ENCODE results near the gene MEGF11.

The MEGF11 gene

GRCh38 chr15:66053991-66054390 is 199.6 kb downstream of the MEGF11 start:
- Histone ChIP-seq H2BK5ac (ENCODE audit: low read length) (no peak overlapping the region), H4K8ac (ENCODE audit: low read depth, low read length) (no peak overlapping the region), H3K79me2 (ENCODE audit: control insufficient read depth, insufficient read depth, low read length) (no peaks in the 10 kb centered on the region), H3K4me3 (ENCODE audit: low read length) (no peak overlapping the region), H3K36me3 (ENCODE audit: control insufficient read depth, insufficient read depth, low read length) (no peaks in the 10 kb centered on the region), H4K5ac (ENCODE audit: low read length) (no peak overlapping the region), H3K18ac (ENCODE audit: low read length) (no peak overlapping the region), H3K4me2 (ENCODE audit: low read length) (no peak overlapping the region), H2BK120ac (ENCODE audit: low read depth, low read length) (no peak overlapping the region), H2BK15ac (replicated peaks; ENCODE audit: low read depth) (no peak overlapping the region), H3K56ac (ENCODE audit: low read length) (no peak overlapping the region), H3K4me1 (ENCODE audit: control insufficient read depth, low read depth, low read length) (no peaks in the 10 kb centered on the region), H3K4ac (ENCODE audit: low read depth, low read length) (no peak overlapping the region), H3K27ac (ENCODE audit: low read depth, low read length) (no peak overlapping the region), H3K79me1 (ENCODE audit: low read length) (no peaks in the 10 kb centered on the region), H3K27me3 (ENCODE audit: insufficient read depth, low read length, poor library complexity) (no peaks in the 10 kb centered on the region), H3K9ac (ENCODE audit: low read length) (no peak overlapping the region), H3K23ac (ENCODE audit: low read length) (no peak overlapping the region), H2AK5ac (ENCODE audit: low read length) (no peak overlapping the region)
- DNase-seq, result no peak
- WGBS (ENCODE audit: extremely low coverage, insufficient coverage, low lambda C conversion rate), result no CpG with 5 or more reads among the region's 3 CpGs

- no CpG with 5 or more reads among the region's 7 CpGs for WGBS (ENCODE audit: extremely low coverage, insufficient coverage, low lambda C conversion rate)
- Histone ChIP-seq H2AK5ac (ENCODE audit: low read length) (no peak overlapping the region), H3K79me1 (ENCODE audit: low read length) (no peaks in the 10 kb centered on the region), H3K4me2 (ENCODE audit: low read length) (no peak overlapping the region), H3K4ac (ENCODE audit: low read depth, low read length) (no peak overlapping the region), H3K36me3 (ENCODE audit: control insufficient read depth, insufficient read depth, low read length) (no peaks in the 10 kb centered on the region), H3K79me2 (ENCODE audit: control insufficient read depth, insufficient read depth, low read length) (no peaks in the 10 kb centered on the region), H4K8ac (ENCODE audit: low read depth, low read length) (no peak overlapping the region), H4K5ac (ENCODE audit: low read length) (no peak overlapping the region), H2BK120ac (ENCODE audit: low read depth, low read length) (no peak overlapping the region), H2BK15ac (replicated peaks; ENCODE audit: low read depth) (no peak overlapping the region), H3K27me3 (ENCODE audit: insufficient read depth, low read length, poor library complexity) (no peaks in the 10 kb centered on the region), H3K27ac (ENCODE audit: low read depth, low read length) (no peak overlapping the region), H3K4me1 (ENCODE audit: control insufficient read depth, low read depth, low read length) (no peaks in the 10 kb centered on the region), H3K4me3 (ENCODE audit: low read length) (no peak overlapping the region), H2BK5ac (ENCODE audit: low read length) (no peak overlapping the region), H3K56ac (ENCODE audit: low read length) (no peak overlapping the region), H3K23ac (ENCODE audit: low read length) (no peak overlapping the region), H3K18ac (ENCODE audit: low read length) (no peak overlapping the region), H3K9ac (ENCODE audit: low read length) (no peak overlapping the region)
- DNase-seq, result no peak
Observed at GRCh38 chr15:66051833-66052232, 201.7 kb downstream of the MEGF11 start.

- no peak overlapping the region for H2BK120ac ChIP-seq (ENCODE audit: low read depth, low read length)
- no peaks in the 10 kb centered on the region for H3K79me1 ChIP-seq (ENCODE audit: low read length)
- H3K79me2 ChIP-seq (ENCODE audit: control insufficient read depth, insufficient read depth, low read length), result no peaks in the 10 kb centered on the region
- no peak overlapping the region for H3K4ac ChIP-seq (ENCODE audit: low read depth, low read length)
- no peak overlapping the region for H3K18ac ChIP-seq (ENCODE audit: low read length)
- H4K8ac ChIP-seq (ENCODE audit: low read depth, low read length), result no peak overlapping the region
- H3K4me2 ChIP-seq (ENCODE audit: low read length), result no peak overlapping the region
- no peaks in the 10 kb centered on the region for H3K4me1 ChIP-seq (ENCODE audit: control insufficient read depth, low read depth, low read length)
- WGBS (ENCODE audit: extremely low coverage, insufficient coverage, low lambda C conversion rate), result no CpG with 5 or more reads among the region's 5 CpGs
- no peaks in the 10 kb centered on the region for H3K27me3 ChIP-seq (ENCODE audit: insufficient read depth, low read length, poor library complexity)
- no peak overlapping the region for H4K5ac ChIP-seq (ENCODE audit: low read length)
- no peak overlapping the region for H2BK5ac ChIP-seq (ENCODE audit: low read length)
- H2AK5ac ChIP-seq (ENCODE audit: low read length), result no peak overlapping the region
- H2BK15ac ChIP-seq (replicated peaks; ENCODE audit: low read depth), result no peak overlapping the region
- H3K27ac ChIP-seq (ENCODE audit: low read depth, low read length), result no peak overlapping the region
- H3K36me3 ChIP-seq (ENCODE audit: control insufficient read depth, insufficient read depth, low read length), result no peaks in the 10 kb centered on the region
- no peak overlapping the region for H3K4me3 ChIP-seq (ENCODE audit: low read length)
- H3K23ac ChIP-seq (ENCODE audit: low read length), result no peak overlapping the region
- DNase-seq, result no peak
- no peak overlapping the region for H3K56ac ChIP-seq (ENCODE audit: low read length)
- H3K9ac ChIP-seq (ENCODE audit: low read length), result no peak overlapping the region
Observed at GRCh38 chr15:66050264-66050663, 203.3 kb downstream of the MEGF11 start.

GRCh38 chr15:66049353-66049752 is 204.2 kb downstream of the MEGF11 start:
- H2BK5ac ChIP-seq (ENCODE audit: low read length), result no peak overlapping the region
- H3K27me3 ChIP-seq (ENCODE audit: insufficient read depth, low read length, poor library complexity), result no peaks in the 10 kb centered on the region
- DNase-seq, result no peak
- no peak overlapping the region for H4K5ac ChIP-seq (ENCODE audit: low read length)
- H2BK120ac ChIP-seq (ENCODE audit: low read depth, low read length), result no peak overlapping the region
- no peak overlapping the region for H2BK15ac ChIP-seq (replicated peaks; ENCODE audit: low read depth)
- H3K4me2 ChIP-seq (ENCODE audit: low read length), result no peak overlapping the region
- H3K4me1 ChIP-seq (ENCODE audit: control insufficient read depth, low read depth, low read length), result no peaks in the 10 kb centered on the region
- no peak overlapping the region for H3K27ac ChIP-seq (ENCODE audit: low read depth, low read length)
- H3K36me3 ChIP-seq (ENCODE audit: control insufficient read depth, insufficient read depth, low read length), result no peaks in the 10 kb centered on the region
- no peak overlapping the region for H2AK5ac ChIP-seq (ENCODE audit: low read length)
- no peak overlapping the region for H3K9ac ChIP-seq (ENCODE audit: low read length)
- H3K56ac ChIP-seq (ENCODE audit: low read length), result no peak overlapping the region
- H3K79me1 ChIP-seq (ENCODE audit: low read length), result no peaks in the 10 kb centered on the region
- no peak overlapping the region for H4K8ac ChIP-seq (ENCODE audit: low read depth, low read length)
- no CpG with 5 or more reads among the region's 6 CpGs for WGBS (ENCODE audit: extremely low coverage, insufficient coverage, low lambda C conversion rate)
- no peak overlapping the region for H3K4me3 ChIP-seq (ENCODE audit: low read length)
- H3K23ac ChIP-seq (ENCODE audit: low read length), result no peak overlapping the region
- no peaks in the 10 kb centered on the region for H3K79me2 ChIP-seq (ENCODE audit: control insufficient read depth, insufficient read depth, low read length)
- no peak overlapping the region for H3K4ac ChIP-seq (ENCODE audit: low read depth, low read length)
- H3K18ac ChIP-seq (ENCODE audit: low read length), result no peak overlapping the region

GRCh38 chr15:66047321-66048024 is 206.1 kb downstream of the MEGF11 start:
- H2BK15ac ChIP-seq (replicated peaks; ENCODE audit: low read depth), result no peak overlapping the region
- H2AK5ac ChIP-seq (ENCODE audit: low read length), result no peak overlapping the region
- H3K27me3 ChIP-seq (ENCODE audit: insufficient read depth, low read length, poor library complexity), result no peaks in the 10 kb centered on the region
- H3K4me2 ChIP-seq (ENCODE audit: low read length), result no peak overlapping the region
- no peak overlapping the region for H2BK5ac ChIP-seq (ENCODE audit: low read length)
- no peaks in the 10 kb centered on the region for H3K36me3 ChIP-seq (ENCODE audit: control insufficient read depth, insufficient read depth, low read length)
- H3K79me1 ChIP-seq (ENCODE audit: low read length), result no peaks in the 10 kb centered on the region
- H4K8ac ChIP-seq (ENCODE audit: low read depth, low read length), result no peak overlapping the region
- no peak overlapping the region for H4K5ac ChIP-seq (ENCODE audit: low read length)
- no peak overlapping the region for H3K9ac ChIP-seq (ENCODE audit: low read length)
- H3K27ac ChIP-seq (ENCODE audit: low read depth, low read length), result no peak overlapping the region
- H3K4me1 ChIP-seq (ENCODE audit: control insufficient read depth, low read depth, low read length), result no peaks in the 10 kb centered on the region
- H3K23ac ChIP-seq (ENCODE audit: low read length), result no peak overlapping the region
- no peak overlapping the region for H3K4me3 ChIP-seq (ENCODE audit: low read length)
- DNase-seq, result no peak
- no CpG with 5 or more reads among the region's 9 CpGs for WGBS (ENCODE audit: extremely low coverage, insufficient coverage, low lambda C conversion rate)
- H3K4ac ChIP-seq (ENCODE audit: low read depth, low read length), result no peak overlapping the region
- H3K18ac ChIP-seq (ENCODE audit: low read length), result no peak overlapping the region
- no peaks in the 10 kb centered on the region for H3K79me2 ChIP-seq (ENCODE audit: control insufficient read depth, insufficient read depth, low read length)
- no peak overlapping the region for H3K56ac ChIP-seq (ENCODE audit: low read length)
- H2BK120ac ChIP-seq (ENCODE audit: low read depth, low read length), result no peak overlapping the region

- no peak overlapping the region for H2AK5ac ChIP-seq (ENCODE audit: low read length)
- no peaks in the 10 kb centered on the region for H3K36me3 ChIP-seq (ENCODE audit: control insufficient read depth, insufficient read depth, low read length)
- no peak overlapping the region for H3K27ac ChIP-seq (ENCODE audit: low read depth, low read length)
- no CpG with 5 or more reads among the region's 1 CpG for WGBS (ENCODE audit: extremely low coverage, insufficient coverage, low lambda C conversion rate)
- H2BK15ac ChIP-seq (replicated peaks; ENCODE audit: low read depth), result no peak overlapping the region
- H3K56ac ChIP-seq (ENCODE audit: low read length), result no peak overlapping the region
- no peak overlapping the region for H4K8ac ChIP-seq (ENCODE audit: low read depth, low read length)
- no peak overlapping the region for H3K4me2 ChIP-seq (ENCODE audit: low read length)
- no peak overlapping the region for H4K5ac ChIP-seq (ENCODE audit: low read length)
- no peak overlapping the region for H2BK120ac ChIP-seq (ENCODE audit: low read depth, low read length)
- H3K27me3 ChIP-seq (ENCODE audit: insufficient read depth, low read length, poor library complexity), result no peaks in the 10 kb centered on the region
- no peaks in the 10 kb centered on the region for H3K4me1 ChIP-seq (ENCODE audit: control insufficient read depth, low read depth, low read length)
- H3K9ac ChIP-seq (ENCODE audit: low read length), result no peak overlapping the region
- H3K4me3 ChIP-seq (ENCODE audit: low read length), result no peak overlapping the region
- H3K79me1 ChIP-seq (ENCODE audit: low read length), result no peaks in the 10 kb centered on the region
- no peak overlapping the region for H3K23ac ChIP-seq (ENCODE audit: low read length)
- no peaks in the 10 kb centered on the region for H3K79me2 ChIP-seq (ENCODE audit: control insufficient read depth, insufficient read depth, low read length)
- no peak overlapping the region for H3K18ac ChIP-seq (ENCODE audit: low read length)
- H2BK5ac ChIP-seq (ENCODE audit: low read length), result no peak overlapping the region
- H3K4ac ChIP-seq (ENCODE audit: low read depth, low read length), result no peak overlapping the region
- no peak for DNase-seq
Observed at GRCh38 chr15:66046751-66047150, 206.8 kb downstream of the MEGF11 start.
